K562 (cell line): ENCODE data around the gene WTAP. TPM values are rescaled to one million over a fixed set of nuclear protein-coding genes. Genes with fewer than 3 reads are reported as not detected.
"Not testable (repeated sequence)": the region's sequence is repeated elsewhere in the genome, so short reads cannot be mapped to it uniquely, and the experiment has no call there.

Experiments
- ATAC-seq: fragments of 200-7000 bp; cut with Tn5 transposase; 3 replicates; pipeline ENCODE4 v1.9.1; 2020; ENCODE audit warnings: moderate library complexity
- BruUV-seq: library from RNA; stranded (reverse); fragments of 400-500 nt; replicated peaks from 2 replicates; lab custom pipeline; 2021; lab: Mats Ljungman, UMichigan
- CTCF ChIA-PET: fragments of 300-600 bp; formaldehyde crosslinking; extraction: SDS; loops from one replicate; lab custom pipeline; 2021; ENCODE audit warnings: low intra/inter-chr PET ratio; lab: Yijun Ruan, JAX
- POLR2A ChIA-PET: fragments of 300-600, 350-650 bp; sonication (Branson Sonifier 250); formaldehyde crosslinking; extraction: SDS; loops from one replicate; lab custom pipeline; 2021; ENCODE audit warnings: antibody characterized with exemption, inconsistent platforms; lab: Yijun Ruan, JAX
- DNase-seq, 4 experiments: peaks; one replicate each; pipeline versions ENCODE4 v3.0.0 to v3.0.0-alpha.2; 2011 to 2018; ENCODE audit warnings: low spot score in 3 of 4, mixed read lengths in 3 of 4; ENCODE audit errors: extremely low read depth in 1 of 4
- FAIRE-seq: peaks from 2 replicates; lab custom pipeline; 2011; peaks lifted over from hg19 to GRCh38; lab: Jason Lieb, UNC
- H2AFZ ChIP-seq: 2 replicates; pipeline ENCODE4 v1.6.0; 2011; ENCODE audit warnings: low read depth, low read length, control low read depth, inconsistent platforms
- H3K27ac ChIP-seq: fragments of 200-600 bp; 3 replicates; pipeline ENCODE4 v1.8.0; 2011; ENCODE audit warnings: low read depth, mild to moderate bottlenecking, control low read depth, inconsistent platforms, low read length, moderate library complexity, mixed read lengths; ENCODE audit errors: extremely low read depth
- H3K27me3 ChIP-seq, 2 experiments: fragments of 300-600 bp in 1 of 2; 2 replicates in 1 of 2; 3 replicates in 1 of 2; pipeline versions ENCODE4 v1.6.0 to v1.8.0; 2011; ENCODE audit warnings: inconsistent platforms in 2 of 2, low read length in 2 of 2, mild to moderate bottlenecking in 1 of 2, mixed read lengths in 1 of 2, moderate library complexity in 1 of 2; ENCODE audit not compliant: control insufficient read depth in 2 of 2, insufficient read depth in 2 of 2
- H3K36me3 ChIP-seq: fragments of 300-600 bp; 3 replicates; pipeline ENCODE4 v1.8.0; 2011; ENCODE audit warnings: mild to moderate bottlenecking, low read length, inconsistent platforms; ENCODE audit not compliant: control insufficient read depth, insufficient read depth
- H3K4me1 ChIP-seq, 2 experiments: fragments of 200-600 bp in 1 of 2; replicated peaks in 1 of 2; 2 replicates in 1 of 2; 3 replicates in 1 of 2; pipeline versions ENCODE4 v1.5.1 to v1.8.0; 2011; ENCODE audit warnings: inconsistent platforms in 2 of 2, low read length in 2 of 2, mild to moderate bottlenecking in 1 of 2, mixed read lengths in 1 of 2, moderate library complexity in 1 of 2; ENCODE audit not compliant: control insufficient read depth in 2 of 2, insufficient read depth in 2 of 2
- H3K4me2 ChIP-seq: 2 replicates; pipeline ENCODE4 v1.6.1; 2011; ENCODE audit warnings: low read length, control low read depth, inconsistent platforms, mixed read lengths; ENCODE audit not compliant: insufficient read depth
- H3K4me3 ChIP-seq: fragments of 200-600 bp; sonication (generic), shearing (Covaris generic); 2 replicates; pipeline ENCODE4 v1.5.1; 2016; ENCODE audit warnings: control low read depth, inconsistent platforms
- H3K79me2 ChIP-seq: fragments of 200-600 bp; 3 replicates; pipeline ENCODE4 v1.8.0; 2011; ENCODE audit warnings: low read length, inconsistent platforms; ENCODE audit not compliant: control insufficient read depth, insufficient read depth
- H3K9ac ChIP-seq, 2 experiments: 2 replicates each; pipeline versions ENCODE4 v1.6.0 to v1.6.1; 2011; ENCODE audit warnings: low read depth in 2 of 2, low read length in 2 of 2, control low read depth in 1 of 2, inconsistent platforms in 1 of 2, mild to moderate bottlenecking in 1 of 2, mixed read lengths in 1 of 2; ENCODE audit not compliant: insufficient read depth in 1 of 2
- H3K9me1 ChIP-seq: one replicate; pipeline ENCODE4 v1.6.0; 2011; ENCODE audit warnings: inconsistent platforms, mild to moderate bottlenecking, low read length, moderate library complexity; ENCODE audit not compliant: control insufficient read depth, insufficient read depth
- H3K9me3 ChIP-seq: replicated peaks from 2 replicates; pipeline ENCODE4 v1.5.1; 2011; ENCODE audit warnings: low read depth, low read length, inconsistent platforms; ENCODE audit not compliant: control insufficient read depth, insufficient read depth
- H4K20me1 ChIP-seq: replicated peaks from 2 replicates; pipeline ENCODE4 v1.6.1; 2011; ENCODE audit warnings: low read length, inconsistent platforms, mixed read lengths; ENCODE audit not compliant: control insufficient read depth, insufficient read depth
- KDM2B ChIP-seq: fragments of 250-450 bp; sonication (Bioruptor Pico); IDR thresholded peaks from 2 replicates; pipeline ENCODE4 v1.8.0; 2021; ENCODE audit warnings: mild to moderate bottlenecking, moderate library complexity
- SIN3B ChIP-seq: fragments of 450-650 bp; IDR thresholded peaks from 2 replicates; pipeline ENCODE4 v1.6.1; 2017; ENCODE audit warnings: low read depth, mild to moderate bottlenecking, moderate library complexity
- ZEB2 ChIP-seq: fragments of 450-650 bp; IDR thresholded peaks from 2 replicates; pipeline ENCODE4 v1.6.1; 2016
- ZNF77 ChIP-seq: fragments of 250-450 bp; sonication (Bioruptor Pico); IDR thresholded peaks from 2 replicates; pipeline ENCODE4 v1.5.0; 2020
- WGBS: fragments of 100-300 bp; shearing (Covaris generic); methylation state at CpG from one replicate; pipeline ENCODE4 v1.1.6; 2016; ENCODE audit warnings: low coverage, mixed read lengths; ENCODE audit not compliant: insufficient coverage; ENCODE audit errors: missing lambda C conversion rate; 5-methylcytosine and 5-hydroxymethylcytosine counted together
- in situ Hi-C: fragments of 300-500 bp; cut with MboI; formaldehyde crosslinking; loops from 4 replicates; pipeline ENCODE4 v1.15.0; 2018; ENCODE audit warnings: inconsistent platforms, mixed read lengths
- intact Hi-C: fragments of 100-400 bp; cut with micrococcal nuclease; formaldehyde crosslinking; loops from 2 replicates; pipeline ENCODE4 v1.14.2; 2022
- polyA plus RNA-seq, 8 experiments: library from polyadenylated mRNA; depleted of rRNA in 4 of 8; stranded (reverse) in 5 of 8; unstranded in 3 of 8; fragments of >200 nt; fragmentation: Nextera tagmentation in 2 of 8; fragmentation: Illumina TruSeq in 1 of 8; extraction: Ambion mirVana in 2 of 8; extraction: Trizol in 1 of 8; gene quantifications; 2 replicates each; pipeline versions ENCODE4 v1.2.1 to v1.2.3, GENCODE V29; 2011 to 2014; ENCODE audit warnings: inconsistent platforms in 1 of 8, missing spikeins in 1 of 8
- total RNA-seq, 7 experiments: library from RNA; depleted of rRNA in 6 of 7; stranded (reverse); fragments of >200 nt in 6 of 7; fragmentation: Illumina TruSeq in 2 of 7; extraction: Trizol in 2 of 7; gene quantifications; 2 replicates each; pipeline versions ENCODE4 v1.2.1 to v1.2.3, GENCODE V29; 2011 to 2021; ENCODE audit warnings: low replicate concordance in 1 of 7
- TF ChIP-seq, protein P1 (sequence below): fragments of 250-450 bp; sonication (Bioruptor Pico); IDR thresholded peaks from 2 replicates; pipeline ENCODE4 v1.4.0; 2020; ENCODE audit warnings: mild to moderate bottlenecking, moderate library complexity, borderline replicate concordance
- TF ChIP-seq, protein P2 (sequence below): fragments of 450-650 bp; IDR thresholded peaks from 2 replicates; pipeline ENCODE4 v1.6.1; 2018; ENCODE audit warnings: mild to moderate bottlenecking, low read depth; ENCODE audit not compliant: partially characterized antibody
- TF ChIP-seq, protein P3 (sequence below): fragments of 250-450 bp; sonication (Bioruptor Pico); IDR thresholded peaks from 2 replicates; pipeline ENCODE4 v1.5.0; 2020; ENCODE audit warnings: mild to moderate bottlenecking, borderline replicate concordance
- TF ChIP-seq, protein P4 (sequence below): fragments of 250-450 bp; sonication (Bioruptor Pico); IDR thresholded peaks from 2 replicates; pipeline ENCODE4 v1.9.0; 2021; ENCODE audit warnings: mild to moderate bottlenecking

WTAP gene
- total and polyA plus RNA-seq, 9 of the 15 experiments (the other 6 are each of a cell fraction or from before 2014, with no cell fraction given), result 52.4 to 156 (median 110) TPM

DNA sequence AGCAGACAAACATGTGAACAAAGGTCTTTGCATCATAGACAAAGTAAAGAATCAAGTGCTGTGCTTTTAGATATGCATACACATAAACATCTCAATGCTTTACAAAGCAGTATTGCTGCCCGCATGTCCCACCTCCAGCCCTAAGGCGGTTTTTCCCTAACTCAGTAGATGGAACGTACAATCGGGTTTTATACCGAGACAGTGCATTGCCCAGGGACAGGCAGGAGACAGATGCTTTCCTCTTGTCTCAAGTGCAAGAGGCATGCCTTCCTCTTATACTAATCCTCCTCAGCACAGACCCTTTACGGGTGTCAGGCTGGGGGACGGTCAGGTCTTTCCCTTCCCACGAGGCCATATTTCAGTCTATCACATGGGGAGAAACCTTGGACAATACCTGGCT is 67.7 kb downstream of the WTAP start:
- CTCF ChIA-PET, FAIRE-seq, H3K9ac ChIP-seq, H3K27me3 ChIP-seq, H3K4me3 ChIP-seq, H3K9me1 ChIP-seq, H3K4me2 ChIP-seq, H3K9me3 ChIP-seq, DNase-seq, ATAC-seq, in situ Hi-C loops, POLR2A ChIA-PET, intact Hi-C loops, BruUV-seq, H2AFZ ChIP-seq, H4K20me1 ChIP-seq, H3K27ac ChIP-seq: not testable (repeated sequence)
- peaks cover 8 to 12% of the 10 kb centered on the region in 2 experiments; a peak in 3 of 5 replicates for H3K4me1 ChIP-seq
- peaks cover 43% of the 10 kb centered on the region for H3K79me2 ChIP-seq
- 94% methylated on average over 8 of the region's 8 CpGs for WGBS
- peaks cover 79% of the 10 kb centered on the region for H3K36me3 ChIP-seq

DNA sequence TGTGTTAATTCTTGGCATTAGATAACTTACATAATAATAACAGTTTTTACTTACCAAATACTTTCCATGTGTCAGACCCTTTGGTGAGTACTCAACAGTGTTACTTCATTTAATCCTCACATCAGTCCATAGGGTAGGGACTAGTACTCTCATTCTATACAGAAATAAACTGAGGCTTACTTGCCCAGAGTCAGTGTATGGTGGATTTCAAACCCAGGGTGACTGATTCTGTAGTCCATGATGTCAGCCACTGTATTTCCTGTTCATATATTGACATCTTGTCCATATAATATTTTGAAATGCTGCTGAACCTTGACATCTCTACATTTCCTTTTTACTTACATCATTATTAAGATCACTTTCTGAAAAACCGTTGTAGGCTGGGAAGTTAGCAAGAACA is 70.2 kb downstream of the WTAP start:
- peaks cover 17% of the 10 kb centered on the region for H3K79me2 ChIP-seq
- peaks cover under 1 to 7% of the 10 kb centered on the region in 2 experiments; a peak in 3 of 5 replicates for H3K4me1 ChIP-seq
- intact Hi-C loops, result no loop called here
- H3K9ac ChIP-seq, result no peak overlapping the region
- H3K36me3 ChIP-seq, result peaks cover 63% of the 10 kb centered on the region
- in situ Hi-C loops, result no loop called here
- H3K4me3 ChIP-seq, result no peak overlapping the region
- no peak overlapping the region for H3K4me2 ChIP-seq
- H3K9me1 ChIP-seq, result no peaks in the 10 kb centered on the region
- H4K20me1 ChIP-seq, result no peaks in the 10 kb centered on the region
- 93% methylated on average over 1 of the region's 1 CpG for WGBS
- H3K27ac ChIP-seq, result no peak overlapping the region
- H2AFZ ChIP-seq, result no peak overlapping the region
- DNase-seq, result no peak
- H3K9me3 ChIP-seq, result no peaks in the 10 kb centered on the region
- no peak for ATAC-seq
- BruUV-seq, result no TSS peak
- no peaks in the 10 kb centered on the region; a peak in 1 of 5 replicates for H3K27me3 ChIP-seq
- POLR2A ChIA-PET, result interaction anchor here (0.8 kb wide), 1 partner anchor 15 kb away, joined by 4 read pairs; no protein-coding TSS in a partner anchor
- CTCF ChIA-PET, result no interaction called here
- no peak for FAIRE-seq
- TF ChIP-seq KDM2B, result no peak
- TF ChIP-seq, protein P1, sequence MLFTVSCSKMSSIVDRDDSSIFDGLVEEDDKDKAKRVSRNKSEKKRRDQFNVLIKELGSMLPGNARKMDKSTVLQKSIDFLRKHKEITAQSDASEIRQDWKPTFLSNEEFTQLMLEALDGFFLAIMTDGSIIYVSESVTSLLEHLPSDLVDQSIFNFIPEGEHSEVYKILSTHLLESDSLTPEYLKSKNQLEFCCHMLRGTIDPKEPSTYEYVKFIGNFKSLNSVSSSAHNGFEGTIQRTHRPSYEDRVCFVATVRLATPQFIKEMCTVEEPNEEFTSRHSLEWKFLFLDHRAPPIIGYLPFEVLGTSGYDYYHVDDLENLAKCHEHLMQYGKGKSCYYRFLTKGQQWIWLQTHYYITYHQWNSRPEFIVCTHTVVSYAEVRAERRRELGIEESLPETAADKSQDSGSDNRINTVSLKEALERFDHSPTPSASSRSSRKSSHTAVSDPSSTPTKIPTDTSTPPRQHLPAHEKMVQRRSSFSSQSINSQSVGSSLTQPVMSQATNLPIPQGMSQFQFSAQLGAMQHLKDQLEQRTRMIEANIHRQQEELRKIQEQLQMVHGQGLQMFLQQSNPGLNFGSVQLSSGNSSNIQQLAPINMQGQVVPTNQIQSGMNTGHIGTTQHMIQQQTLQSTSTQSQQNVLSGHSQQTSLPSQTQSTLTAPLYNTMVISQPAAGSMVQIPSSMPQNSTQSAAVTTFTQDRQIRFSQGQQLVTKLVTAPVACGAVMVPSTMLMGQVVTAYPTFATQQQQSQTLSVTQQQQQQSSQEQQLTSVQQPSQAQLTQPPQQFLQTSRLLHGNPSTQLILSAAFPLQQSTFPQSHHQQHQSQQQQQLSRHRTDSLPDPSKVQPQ (CRISPR knock-in tag), result no peak
- TF ChIP-seq, protein P2, sequence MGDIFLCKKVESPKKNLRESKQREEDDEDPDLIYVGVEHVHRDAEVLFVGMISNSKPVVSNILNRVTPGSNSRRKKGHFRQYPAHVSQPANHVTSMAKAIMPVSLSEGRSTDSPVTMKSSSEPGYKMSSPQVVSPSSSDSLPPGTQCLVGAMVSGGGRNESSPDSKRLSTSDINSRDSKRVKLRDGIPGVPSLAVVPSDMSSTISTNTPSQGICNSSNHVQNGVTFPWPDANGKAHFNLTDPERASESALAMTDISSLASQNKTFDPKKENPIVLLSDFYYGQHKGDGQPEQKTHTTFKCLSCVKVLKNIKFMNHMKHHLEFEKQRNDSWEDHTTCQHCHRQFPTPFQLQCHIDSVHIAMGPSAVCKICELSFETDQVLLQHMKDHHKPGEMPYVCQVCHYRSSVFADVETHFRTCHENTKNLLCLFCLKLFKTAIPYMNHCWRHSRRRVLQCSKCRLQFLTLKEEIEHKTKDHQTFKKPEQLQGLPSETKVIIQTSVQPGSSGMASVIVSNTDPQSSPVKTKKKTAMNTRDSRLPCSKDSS, result no peak
- TF ChIP-seq, protein P3, sequence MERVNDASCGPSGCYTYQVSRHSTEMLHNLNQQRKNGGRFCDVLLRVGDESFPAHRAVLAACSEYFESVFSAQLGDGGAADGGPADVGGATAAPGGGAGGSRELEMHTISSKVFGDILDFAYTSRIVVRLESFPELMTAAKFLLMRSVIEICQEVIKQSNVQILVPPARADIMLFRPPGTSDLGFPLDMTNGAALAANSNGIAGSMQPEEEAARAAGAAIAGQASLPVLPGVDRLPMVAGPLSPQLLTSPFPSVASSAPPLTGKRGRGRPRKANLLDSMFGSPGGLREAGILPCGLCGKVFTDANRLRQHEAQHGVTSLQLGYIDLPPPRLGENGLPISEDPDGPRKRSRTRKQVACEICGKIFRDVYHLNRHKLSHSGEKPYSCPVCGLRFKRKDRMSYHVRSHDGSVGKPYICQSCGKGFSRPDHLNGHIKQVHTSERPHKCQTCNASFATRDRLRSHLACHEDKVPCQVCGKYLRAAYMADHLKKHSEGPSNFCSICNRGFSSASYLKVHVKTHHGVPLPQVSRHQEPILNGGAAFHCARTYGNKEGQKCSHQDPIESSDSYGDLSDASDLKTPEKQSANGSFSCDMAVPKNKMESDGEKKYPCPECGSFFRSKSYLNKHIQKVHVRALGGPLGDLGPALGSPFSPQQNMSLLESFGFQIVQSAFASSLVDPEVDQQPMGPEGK (CRISPR knock-in tag), result no peak
- TF ChIP-seq ZNF77 (CRISPR knock-in tag), result no peak
- no peak for TF ChIP-seq ZEB2
- no peak for TF ChIP-seq SIN3B
- TF ChIP-seq, protein P4, sequence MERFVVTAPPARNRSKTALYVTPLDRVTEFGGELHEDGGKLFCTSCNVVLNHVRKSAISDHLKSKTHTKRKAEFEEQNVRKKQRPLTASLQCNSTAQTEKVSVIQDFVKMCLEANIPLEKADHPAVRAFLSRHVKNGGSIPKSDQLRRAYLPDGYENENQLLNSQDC, result no peak
